Fibroblast of pulmonary artery (primary cell): ENCODE data around the gene PGRMC2.

Experiments
- DNase-seq: peaks from one replicate; pipeline ENCODE4 v3.0.0-alpha.2; 2010; ENCODE audit warnings: low read depth
- H3K4me3 ChIP-seq: replicated peaks from 2 replicates; pipeline ENCODE4 v1.5.1; 2011; ENCODE audit warnings: low read depth, mild to moderate bottlenecking, control low read depth, low read length, moderate library complexity
- CTCF ChIP-seq: IDR thresholded peaks from 2 replicates; pipeline ENCODE4 v1.5.1; 2011; ENCODE audit warnings: mild to moderate bottlenecking, control low read depth, low read length, inconsistent platforms; ENCODE audit errors: missing control alignments

PGRMC2 gene

GRCh38 chr4:128328106-128328505 lies 40.5 kb upstream of the PGRMC2 start:
- DNase-seq: no peak
- TF ChIP-seq CTCF: no peak

GRCh38 chr4:128323401-128323800 lies 35.8 kb upstream of the PGRMC2 start:
- H3K4me3 ChIP-seq: no peak overlapping the region
- no peak for DNase-seq
- TF ChIP-seq CTCF: no peak

More at GRCh38 chr4:128328106-128328505, 40.5 kb upstream of the PGRMC2 start:
- H3K4me3 ChIP-seq: no peak overlapping the region

- no peak for TF ChIP-seq CTCF
- peak; percentile 77 for DNase-seq
- H3K4me3 ChIP-seq: no peak overlapping the region
Observed at GRCh38 chr4:128322986-128323385, 35.4 kb upstream of the PGRMC2 start.

- TF ChIP-seq CTCF: no peak
- no peak overlapping the region for H3K4me3 ChIP-seq
- no peak for DNase-seq
Observed at GRCh38 chr4:128322311-128322710, 34.7 kb upstream of the PGRMC2 start.

- DNase-seq: no peak
- H3K4me3 ChIP-seq: no peak overlapping the region
- no peak for TF ChIP-seq CTCF
Observed at GRCh38 chr4:128320656-128321055, 33.0 kb upstream of the PGRMC2 start.

GRCh38 chr4:128315756-128316520 lies 28.3 kb upstream of the PGRMC2 start:
- TF ChIP-seq CTCF: no peak
- no peak for DNase-seq
- H3K4me3 ChIP-seq: no peak overlapping the region
